ENCODE data around the gene ACTR8.

ACTR8 gene

GRCh38 chr3:53846134-53846850 lies 35.7 kb downstream of the ACTR8 start, which contains the start of the genes CHDH and IL17RB:
TSS of gene CHDH (minus strand) at chr3:53846419. CDS start at chr3:53824008, 22,411 bp downstream.
TSS of gene IL17RB (plus strand) at chr3:53846568. CDS start at chr3:53846589, 21 bp downstream.
- no CpG with 5 or more reads among the region's 91 CpGs for WGBS (ENCODE audit: insufficient coverage, insufficient read length)
- Histone ChIP-seq H3K27ac (ENCODE audit: low read length) (no peak within 1 kb of the TSS), H3K36me3 (ENCODE audit: control insufficient read depth, insufficient read depth, low read length) (no peaks in the 10 kb centered on the region), H3K4me1 (ENCODE audit: control insufficient read depth, insufficient read depth, low read length) (peaks cover 12% of the 10 kb centered on the region), H3K9me3 (ENCODE audit: control insufficient read depth, insufficient read depth, low read length) (no peaks in the 10 kb centered on the region), H3K27me3 (ENCODE audit: control insufficient read depth, insufficient read depth, low read length) (peaks cover 7% of the 10 kb centered on the region; the same call in 1 of the 2 replicates), H3K4me3 (ENCODE audit: low read length) (peak within 1 kb of the TSS; percentile 67)
- peak; percentile 39 for DNase-seq (ENCODE audit: low read depth, low spot score)

GRCh38 chr3:53845881-53846133 lies 36.1 kb downstream of the ACTR8 start:
- Histone ChIP-seq H3K4me1 (ENCODE audit: control insufficient read depth, insufficient read depth, low read length) (peaks cover 12% of the 10 kb centered on the region), H3K9me3 (ENCODE audit: control insufficient read depth, insufficient read depth, low read length) (no peaks in the 10 kb centered on the region), H3K27me3 (ENCODE audit: control insufficient read depth, insufficient read depth, low read length) (peaks cover 7% of the 10 kb centered on the region; the same call in 1 of the 2 replicates), H3K27ac (ENCODE audit: low read length) (no peak overlapping the region), H3K36me3 (ENCODE audit: control insufficient read depth, insufficient read depth, low read length) (no peaks in the 10 kb centered on the region), H3K4me3 (ENCODE audit: low read length) (peak overlapping the region; percentile 67)
- no peak for DNase-seq (ENCODE audit: low read depth, low spot score)
- WGBS (ENCODE audit: insufficient coverage, insufficient read length): no CpG with 5 or more reads among the region's 34 CpGs

GRCh38 chr3:53845103-53845880 lies 36.7 kb downstream of the ACTR8 start:
- H3K9me3 ChIP-seq (ENCODE audit: control insufficient read depth, insufficient read depth, low read length): no peaks in the 10 kb centered on the region
- H3K27ac ChIP-seq (ENCODE audit: low read length): no peak overlapping the region
- peak; percentile 43 for DNase-seq (ENCODE audit: low read depth, low spot score)
- peak overlapping the region; percentile 67; the same call in 1 of the 2 replicates for H3K4me3 ChIP-seq (ENCODE audit: low read length)
- peaks cover 12% of the 10 kb centered on the region for H3K4me1 ChIP-seq (ENCODE audit: control insufficient read depth, insufficient read depth, low read length)
- peaks cover 7% of the 10 kb centered on the region; the same call in 1 of the 2 replicates for H3K27me3 ChIP-seq (ENCODE audit: control insufficient read depth, insufficient read depth, low read length)
- WGBS (ENCODE audit: insufficient coverage, insufficient read length): no CpG with 5 or more reads among the region's 25 CpGs
- no peaks in the 10 kb centered on the region for H3K36me3 ChIP-seq (ENCODE audit: control insufficient read depth, insufficient read depth, low read length)

GRCh38 chr3:53844262-53845102 lies 37.5 kb downstream of the ACTR8 start:
- WGBS (ENCODE audit: insufficient coverage, insufficient read length): no CpG with 5 or more reads among the region's 9 CpGs
- no peaks in the 10 kb centered on the region for H3K9me3 ChIP-seq (ENCODE audit: control insufficient read depth, insufficient read depth, low read length)
- H3K27ac ChIP-seq (ENCODE audit: low read length): no peak overlapping the region
- H3K27me3 ChIP-seq (ENCODE audit: control insufficient read depth, insufficient read depth, low read length): peaks cover 7% of the 10 kb centered on the region; the same call in 1 of the 2 replicates
- H3K36me3 ChIP-seq (ENCODE audit: control insufficient read depth, insufficient read depth, low read length): no peaks in the 10 kb centered on the region
- peaks cover 12% of the 10 kb centered on the region for H3K4me1 ChIP-seq (ENCODE audit: control insufficient read depth, insufficient read depth, low read length)
- no peak overlapping the region for H3K4me3 ChIP-seq (ENCODE audit: low read length)
- DNase-seq (ENCODE audit: low read depth, low spot score): no peak

GRCh38 chr3:53843195-53844177 lies 38.5 kb downstream of the ACTR8 start:
- peaks cover 12% of the 10 kb centered on the region for H3K4me1 ChIP-seq (ENCODE audit: control insufficient read depth, insufficient read depth, low read length)
- peaks cover 7% of the 10 kb centered on the region; the same call in 1 of the 2 replicates for H3K27me3 ChIP-seq (ENCODE audit: control insufficient read depth, insufficient read depth, low read length)
- no peak for DNase-seq (ENCODE audit: low read depth, low spot score)
- H3K9me3 ChIP-seq (ENCODE audit: control insufficient read depth, insufficient read depth, low read length): no peaks in the 10 kb centered on the region
- H3K4me3 ChIP-seq (ENCODE audit: low read length): no peak overlapping the region
- no CpG with 5 or more reads among the region's 10 CpGs for WGBS (ENCODE audit: insufficient coverage, insufficient read length)
- H3K36me3 ChIP-seq (ENCODE audit: control insufficient read depth, insufficient read depth, low read length): peaks cover 2% of the 10 kb centered on the region; the same call in 1 of the 2 replicates
- H3K27ac ChIP-seq (ENCODE audit: low read length): no peak overlapping the region

GRCh38 chr3:53842436-53843194 lies 39.3 kb downstream of the ACTR8 start:
- peaks cover 12% of the 10 kb centered on the region for H3K4me1 ChIP-seq (ENCODE audit: control insufficient read depth, insufficient read depth, low read length)
- no peak overlapping the region for H3K4me3 ChIP-seq (ENCODE audit: low read length)
- no CpG with 5 or more reads among the region's 12 CpGs for WGBS (ENCODE audit: insufficient coverage, insufficient read length)
- H3K27ac ChIP-seq (ENCODE audit: low read length): no peak overlapping the region
- no peak for DNase-seq (ENCODE audit: low read depth, low spot score)
- no peaks in the 10 kb centered on the region for H3K9me3 ChIP-seq (ENCODE audit: control insufficient read depth, insufficient read depth, low read length)
- H3K36me3 ChIP-seq (ENCODE audit: control insufficient read depth, insufficient read depth, low read length): peaks cover 7% of the 10 kb centered on the region; the same call in 1 of the 2 replicates
- H3K27me3 ChIP-seq (ENCODE audit: control insufficient read depth, insufficient read depth, low read length): peaks cover 7% of the 10 kb centered on the region; the same call in 1 of the 2 replicates

GRCh38 chr3:53841296-53841695 lies 40.7 kb downstream of the ACTR8 start:
- no peak overlapping the region for H3K4me3 ChIP-seq (ENCODE audit: low read length)
- H3K27me3 ChIP-seq (ENCODE audit: control insufficient read depth, insufficient read depth, low read length): no peaks in the 10 kb centered on the region
- no CpG with 5 or more reads among the region's 5 CpGs for WGBS (ENCODE audit: insufficient coverage, insufficient read length)
- peaks cover 7% of the 10 kb centered on the region; the same call in 1 of the 2 replicates for H3K36me3 ChIP-seq (ENCODE audit: control insufficient read depth, insufficient read depth, low read length)
- no peak for DNase-seq (ENCODE audit: low read depth, low spot score)
- H3K4me1 ChIP-seq (ENCODE audit: control insufficient read depth, insufficient read depth, low read length): peaks cover 12% of the 10 kb centered on the region
- no peak overlapping the region for H3K27ac ChIP-seq (ENCODE audit: low read length)
- H3K9me3 ChIP-seq (ENCODE audit: control insufficient read depth, insufficient read depth, low read length): no peaks in the 10 kb centered on the region

GRCh38 chr3:53837331-53837730 lies 44.6 kb downstream of the ACTR8 start:
- Histone ChIP-seq H3K27ac (ENCODE audit: low read length) (no peak overlapping the region), H3K27me3 (ENCODE audit: control insufficient read depth, insufficient read depth, low read length) (no peaks in the 10 kb centered on the region), H3K4me3 (ENCODE audit: low read length) (no peak overlapping the region), H3K36me3 (ENCODE audit: control insufficient read depth, insufficient read depth, low read length) (peaks cover 7% of the 10 kb centered on the region; the same call in 1 of the 2 replicates), H3K9me3 (ENCODE audit: control insufficient read depth, insufficient read depth, low read length) (no peaks in the 10 kb centered on the region), H3K4me1 (ENCODE audit: control insufficient read depth, insufficient read depth, low read length) (peaks cover 2% of the 10 kb centered on the region; the same call in 1 of the 2 replicates)
- no peak for DNase-seq (ENCODE audit: low read depth, low spot score)
- no CpG with 5 or more reads among the region's 10 CpGs for WGBS (ENCODE audit: insufficient coverage, insufficient read length)
